ENCODE measurements around the gene TNFSF18. TPM values are rescaled to one million over a fixed set of nuclear protein-coding genes. Genes with fewer than 3 reads are reported as not detected.

The TNFSF18 gene
- total RNA-seq, 1 experiment from 2014 or later, result not detected

Other genes with a start within 250 kb of the TNFSF18 start
- gene TNFSF4, start 156.4 kb upstream of the TNFSF18 start, total RNA-seq (2014; rRNA removed; shearing (Covaris generic)), result 0.03 TPM in 2 replicates

Data from HT-29 (cell line).